Sciatic nerve (tissue), 1 donor: ENCODE measurements around the gene CROT. TPM values are rescaled to one million over a fixed set of nuclear protein-coding genes. Genes with fewer than 3 reads are reported as not detected.

Experiments used
- total RNA-seq: library from RNA; stranded (reverse); fragmentation: NEBNext Ultra II Directional; extraction: Animal tissue kit (Norgen Biotek cat#: 25700); gene quantifications from one replicate; pipeline ENCODE4 v1.2.1, GENCODE V29; 2021
- donor health status: DM: no; HTN: no; CAD: no.

CROT gene
- total RNA-seq, 1 donor from 2014 or later = 13.1 TPM

Other genes starting within 250 kb of the CROT start
- gene DMTF1, start 193.2 kb upstream of the CROT start, total RNA-seq = 147 TPM
- gene TMEM243, start 125.9 kb upstream of the CROT start, total RNA-seq = 24.6 TPM
- gene ABCB4, start 130.0 kb downstream of the CROT start, total RNA-seq = 3.3 TPM